Activated CD4-positive, alpha-beta T cell treated with anti-CD3 and anti-CD28 coated beads, Interleukin-2, amount 50 U/mL, for 16 hours (primary cell): ENCODE data around the gene MT3.

Experiments used
- DNase-seq: peaks from one replicate; pipeline ENCODE4 v3.0.0-alpha.2; 2020

The MT3 gene

GRCh38 chr16:56589141-56590039 is at the start of gene MT3:
MT3 (plus strand) TSS chr16:56589528; CDS start chr16:56589591, 63 bp downstream.
- no peak for DNase-seq

GRCh38 chr16:56539656-56540055 is 49.7 kb upstream of the MT3 start:
- DNase-seq = no peak

DNA sequence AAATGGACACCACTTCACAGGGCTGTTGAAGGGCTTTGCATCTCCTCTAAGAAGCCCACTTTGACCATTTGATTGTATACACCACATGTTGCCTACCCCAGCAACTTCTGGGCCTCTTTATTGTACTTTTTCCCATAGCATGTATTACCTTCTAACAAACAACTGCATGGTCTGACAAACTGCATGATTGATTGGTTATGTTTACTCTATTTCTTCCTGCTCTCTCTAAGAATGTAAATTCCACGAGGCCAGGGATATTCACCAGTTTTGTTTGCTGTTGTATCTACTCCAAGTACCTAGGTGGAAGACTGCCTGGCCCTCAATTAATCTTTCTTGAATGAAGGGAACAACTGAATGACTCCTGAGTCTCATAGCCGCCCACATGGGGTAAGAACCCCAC is 47.3 kb upstream of the MT3 start:
- DNase-seq = no peak

DNA sequence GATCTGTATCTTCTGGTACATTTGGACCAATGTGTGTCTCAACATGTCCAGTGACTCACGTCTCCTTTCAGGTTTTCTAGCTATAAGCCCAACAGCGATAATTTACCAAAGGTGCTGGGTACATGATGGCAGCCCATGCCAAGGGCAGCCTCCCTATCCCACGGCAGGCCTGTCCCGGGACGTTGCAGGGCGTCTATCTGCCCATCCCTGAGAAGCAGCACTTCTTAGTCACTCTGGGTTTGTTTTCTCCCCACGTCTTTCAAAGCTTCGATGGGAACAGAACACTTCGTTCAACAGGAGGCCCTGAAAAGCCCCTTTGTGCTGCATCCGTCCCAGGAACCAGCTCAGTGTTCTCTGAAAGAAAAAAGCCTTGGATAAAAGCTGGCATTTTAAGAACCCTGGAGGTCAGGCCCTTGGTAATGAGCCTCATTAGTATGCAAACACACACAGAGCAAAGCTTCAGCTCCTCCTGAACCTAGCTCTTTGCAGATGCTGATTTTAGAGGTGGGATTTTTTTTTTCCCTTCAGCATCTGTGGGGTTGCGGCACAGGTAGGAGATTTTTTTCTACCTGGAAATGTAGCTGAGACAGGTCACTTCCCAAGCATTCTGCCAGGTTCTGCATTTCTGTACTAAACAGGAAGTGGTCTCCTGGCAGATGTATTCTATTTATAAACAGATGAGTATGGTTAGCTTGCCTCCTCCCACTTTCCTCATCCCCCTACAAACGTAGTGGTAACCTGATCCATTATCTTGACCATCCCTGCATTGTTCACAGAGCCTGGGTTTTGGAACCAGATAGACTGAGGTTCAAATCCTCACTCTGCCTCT is 42.0 kb upstream of the MT3 start:
- no peak for DNase-seq

GRCh38 chr16:56547949-56548567 is 41.3 kb upstream of the MT3 start:
- no peak for DNase-seq

GRCh38 chr16:56549161-56549560 is 40.2 kb upstream of the MT3 start:
- DNase-seq = no peak

DNA sequence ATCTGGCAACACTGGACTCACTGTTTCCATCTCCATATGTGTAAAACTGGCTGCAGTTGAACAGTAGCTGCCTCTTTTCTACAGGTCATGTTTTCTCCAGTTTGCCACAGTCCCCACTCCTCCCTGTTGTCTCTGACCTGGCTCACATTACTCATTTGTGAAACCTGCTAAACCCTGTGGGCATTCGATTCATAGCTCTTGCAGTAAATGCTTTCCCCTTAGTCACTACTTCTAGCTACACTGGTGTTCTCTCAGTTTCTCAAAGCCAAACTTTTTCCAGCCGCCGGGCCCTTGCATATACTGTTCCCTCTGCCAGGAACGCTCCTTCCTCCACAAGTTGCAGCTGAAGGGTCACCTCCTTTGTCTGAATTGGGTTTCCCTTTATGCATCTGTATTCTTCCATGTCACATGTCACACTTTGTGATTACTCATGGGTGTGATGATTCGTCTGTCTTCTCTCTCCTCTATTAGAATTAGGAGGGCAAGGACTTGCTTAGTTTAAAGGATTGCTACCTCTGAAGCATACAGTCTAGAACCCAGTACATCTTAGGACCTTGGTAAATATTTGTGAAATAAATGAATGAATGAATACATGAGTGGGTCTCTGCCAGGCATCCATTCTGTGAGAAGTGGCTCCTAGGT is 39.5 kb upstream of the MT3 start:
- no peak for DNase-seq

DNA sequence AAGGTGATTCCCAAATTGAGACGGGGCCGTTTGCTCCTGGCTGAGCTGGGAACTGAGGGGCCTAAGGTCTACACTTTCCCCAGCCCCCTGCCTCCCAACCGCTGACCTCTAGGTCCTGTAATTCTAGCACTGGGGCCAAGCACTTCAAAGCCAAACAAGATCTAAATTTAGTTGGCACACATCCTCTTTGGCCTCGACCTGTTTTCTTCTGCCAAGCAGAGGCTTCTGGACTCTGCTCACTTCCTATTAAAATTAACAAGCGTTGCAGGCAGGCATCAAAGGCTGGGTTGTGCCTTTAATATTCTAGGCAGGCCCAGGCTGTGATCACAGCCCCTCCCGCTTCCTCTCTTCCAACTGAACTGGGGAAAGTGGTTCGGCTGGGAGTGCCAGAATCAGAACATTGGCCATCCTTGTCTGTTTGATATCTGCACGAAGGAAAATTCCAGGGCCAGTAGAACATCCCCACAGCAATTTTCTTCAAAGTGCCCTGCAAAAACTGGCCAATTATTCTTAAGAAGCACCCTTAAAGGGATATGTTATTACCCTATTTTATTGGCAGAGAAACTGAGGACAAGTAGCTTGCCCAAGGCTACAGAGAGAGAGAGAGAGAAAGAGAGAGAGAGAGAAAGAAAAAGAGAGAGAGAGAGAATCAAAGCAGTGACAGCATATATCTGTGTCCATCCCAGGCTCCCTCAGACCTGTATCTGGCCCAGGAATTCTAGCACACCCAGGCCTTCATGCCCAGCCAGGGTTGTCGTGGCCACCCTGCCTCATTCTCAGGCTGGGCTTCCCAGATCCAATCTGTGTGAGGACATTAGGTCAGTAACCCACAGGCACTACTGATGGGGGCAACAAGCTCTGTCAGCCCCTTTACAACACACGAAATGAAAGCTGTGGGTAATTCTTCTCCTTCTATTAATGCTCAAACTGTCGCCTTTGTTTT is 37.3 kb upstream of the MT3 start:
- DNase-seq = no peak

DNA sequence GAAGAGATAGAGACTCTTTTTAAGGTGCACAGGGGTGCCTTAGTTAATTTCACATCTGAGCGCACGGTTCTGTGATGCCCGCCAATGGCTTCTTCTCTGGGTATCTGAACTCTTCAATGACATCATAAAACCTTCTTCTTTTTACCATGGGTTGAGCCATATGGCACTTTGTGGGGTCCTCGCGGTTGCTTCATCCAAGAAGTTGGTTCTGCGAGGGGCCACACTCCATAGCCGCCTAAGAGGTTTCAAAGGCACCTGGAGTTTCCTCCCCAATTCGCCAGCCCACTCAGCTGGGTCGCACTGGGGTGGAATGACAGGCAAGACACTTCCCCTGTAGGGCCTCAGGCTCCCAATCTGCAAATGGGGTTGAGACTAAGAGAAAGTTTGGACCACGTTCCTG is 34.9 kb upstream of the MT3 start:
- DNase-seq = no peak

DNA sequence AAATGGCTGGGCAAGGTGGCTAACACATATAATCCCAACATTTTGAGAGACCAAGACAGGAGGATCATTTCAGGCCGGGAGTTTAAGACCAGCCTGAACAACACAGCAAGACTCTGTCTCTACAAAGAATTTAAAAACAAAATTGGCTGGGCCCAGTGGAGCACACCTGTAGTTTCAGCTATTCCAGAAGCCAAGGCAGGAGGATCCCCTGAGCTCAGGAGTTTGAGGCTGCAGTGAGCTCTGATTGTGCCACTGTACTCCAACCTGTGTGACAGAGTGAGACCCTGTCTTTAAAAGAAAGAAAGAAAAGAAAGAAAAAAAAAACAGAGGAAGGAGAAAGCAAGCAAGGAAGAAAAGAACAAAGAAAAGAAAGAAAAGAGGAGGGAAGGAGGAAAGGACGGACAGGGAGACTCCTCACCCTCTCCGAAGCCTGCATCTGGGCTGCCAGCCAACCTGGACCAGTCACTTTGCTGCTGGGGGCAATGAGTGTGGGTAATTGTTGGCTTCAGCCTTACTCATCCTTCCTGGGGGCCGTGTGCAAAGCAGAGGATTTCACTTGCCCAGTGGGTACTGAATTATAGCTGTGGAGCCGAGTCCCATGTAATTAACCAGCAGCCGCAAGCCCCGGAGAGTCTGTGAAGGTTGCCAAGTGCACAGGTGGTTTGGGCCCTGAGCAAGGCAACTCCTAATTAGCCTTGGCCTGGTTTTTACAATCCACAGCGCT is 31.1 kb upstream of the MT3 start:
- DNase-seq = no peak

GRCh38 chr16:56559109-56559508 is 30.2 kb upstream of the MT3 start:
- DNase-seq = no peak

DNA sequence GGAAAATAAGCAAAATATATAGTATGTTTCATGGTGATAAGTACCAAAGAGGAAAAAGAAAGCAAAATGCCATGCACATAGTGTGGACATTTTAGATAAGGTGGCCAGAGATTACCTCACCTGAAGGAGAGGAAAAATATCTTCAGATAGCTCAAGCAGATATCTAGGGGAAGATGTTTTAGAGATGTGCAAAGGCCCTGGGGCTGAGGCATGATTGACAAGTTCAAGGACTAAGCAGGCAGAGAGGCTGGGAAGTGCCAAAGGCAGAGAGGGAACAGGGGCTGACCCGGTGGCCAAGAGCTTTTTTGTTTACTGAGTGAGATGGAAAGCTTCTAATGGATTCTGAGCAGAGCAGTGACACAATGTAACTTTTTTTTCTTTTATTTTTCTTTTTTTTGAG is 28.9 kb upstream of the MT3 start:
- no peak for DNase-seq

DNA sequence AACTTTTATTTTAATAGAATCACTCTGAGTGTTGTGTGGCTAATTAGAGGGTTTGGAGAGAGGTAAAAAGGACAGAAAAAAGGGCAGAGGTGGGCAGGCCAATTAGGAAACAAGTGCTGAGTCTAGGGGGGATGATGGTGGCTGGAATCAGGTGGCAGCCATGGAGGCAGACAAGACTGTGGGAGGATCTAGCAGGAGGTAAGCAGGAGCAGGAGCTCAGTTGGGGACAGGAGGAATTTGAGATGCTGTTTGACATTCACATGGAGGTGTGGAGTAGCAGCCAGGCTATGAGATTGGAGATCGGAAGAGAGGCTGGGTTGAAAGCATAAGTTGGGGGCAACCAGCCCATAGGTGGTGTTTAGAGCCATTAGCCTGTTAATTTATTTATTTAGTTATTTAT is 28.2 kb upstream of the MT3 start:
- no peak for DNase-seq

DNA sequence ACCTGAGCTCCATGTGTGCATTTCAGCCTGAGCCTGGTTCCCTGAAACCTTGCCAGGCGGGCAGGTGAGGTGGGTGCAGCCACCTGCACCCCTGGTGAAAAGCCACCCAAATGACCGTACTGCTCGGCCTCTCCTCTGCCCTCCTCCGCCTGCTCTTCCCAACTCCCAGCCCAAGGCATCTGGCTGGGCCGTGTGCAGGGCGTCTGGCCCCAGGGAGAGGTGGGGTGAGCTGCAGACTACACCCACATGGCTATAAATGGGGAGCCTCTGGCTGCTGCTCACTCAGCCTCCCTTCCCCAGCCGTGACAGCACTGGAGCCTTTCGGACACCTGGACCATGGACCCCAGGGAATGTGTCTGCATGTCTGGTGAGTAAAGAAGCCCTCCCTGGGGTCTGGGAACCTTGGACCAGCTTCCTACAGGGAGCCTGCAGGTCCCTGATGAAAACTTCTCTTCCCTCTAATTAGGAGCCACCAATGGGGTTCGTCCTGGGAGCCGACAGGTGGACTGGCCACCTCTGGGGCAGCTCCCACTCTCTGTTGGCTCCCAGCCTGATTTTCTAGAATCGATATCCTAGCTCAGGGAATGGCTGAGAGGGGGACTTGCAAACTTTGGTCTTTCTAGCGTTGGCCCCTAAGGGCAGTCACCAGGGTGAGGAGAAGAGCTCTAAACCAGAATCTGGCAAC is 24.4 kb upstream of the MT3 start, which contains the start of gene MT4:
TSS of gene MT4 (plus strand) at position 281 of the 685 bp plus-strand sequence. CDS start at position 337, 56 bp downstream.
- DNase-seq = no peak

DNA sequence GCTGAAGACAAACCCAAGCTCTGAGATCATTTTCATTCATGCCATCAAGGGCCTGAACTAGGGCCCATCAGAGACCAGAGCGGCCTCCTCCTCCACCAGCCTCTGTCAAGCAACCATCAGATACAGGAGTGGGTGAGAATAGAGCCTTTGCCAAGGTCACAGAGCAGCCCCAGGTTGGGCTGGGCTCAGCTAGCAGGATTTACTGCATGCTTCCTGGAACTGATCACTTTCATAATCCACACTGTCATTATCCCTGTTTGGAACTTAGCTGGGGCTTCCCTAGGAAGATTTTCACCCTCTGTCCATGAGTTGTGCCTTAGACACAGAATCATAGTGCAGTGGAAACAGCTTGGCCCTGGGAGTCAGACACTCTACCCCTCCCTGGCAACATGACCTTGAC is 19.4 kb upstream of the MT3 start:
- no peak for DNase-seq

GRCh38 chr16:56571525-56571924 is 17.8 kb upstream of the MT3 start:
- no peak for DNase-seq

GRCh38 chr16:56574625-56575024 is 14.7 kb upstream of the MT3 start:
- DNase-seq = no peak

DNA sequence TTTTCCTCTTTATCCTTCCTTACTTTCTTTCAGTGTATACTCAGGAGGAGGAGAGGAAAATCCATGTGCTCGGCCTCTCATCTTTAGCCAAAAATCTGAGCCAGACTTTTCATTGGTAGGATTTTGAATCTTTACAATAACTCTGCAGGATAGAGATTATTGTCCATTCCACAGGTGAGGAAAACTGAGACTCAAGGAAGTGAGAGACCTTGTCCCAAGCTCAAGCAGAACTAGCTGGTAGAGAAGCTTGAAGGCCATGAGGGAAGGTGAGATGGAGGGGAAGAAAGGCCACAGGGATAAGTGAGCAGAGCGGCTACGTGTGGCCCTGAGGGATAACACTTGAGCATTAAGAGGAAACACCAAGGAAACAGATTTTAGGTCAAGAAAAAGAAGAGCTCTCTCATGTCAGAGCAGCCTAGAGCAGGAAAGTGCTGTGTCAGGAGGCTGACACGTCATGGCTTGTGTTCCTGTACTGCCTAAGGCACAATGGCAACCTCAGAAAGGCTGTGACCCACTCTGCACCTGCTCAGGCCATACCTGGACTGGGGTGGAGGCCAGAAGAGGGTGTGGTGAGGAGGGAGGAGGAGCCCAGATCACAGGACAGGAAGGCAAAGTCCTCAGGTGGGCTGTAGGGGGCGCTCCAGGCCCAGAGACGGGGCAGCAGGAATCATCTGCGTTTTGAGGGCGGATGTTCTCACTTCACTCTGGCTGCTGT is 12.6 kb upstream of the MT3 start:
- DNase-seq = peak; percentile 89

- DNase-seq = no peak
These were observed 12.1 kb upstream of the MT3 start for GRCh38 chr16:56577300-56577625.
